ENCODE data around the gene SLC25A17. TPM values are rescaled to one million over a fixed set of nuclear protein-coding genes. Genes with fewer than 3 reads are reported as not detected.

Gene SLC25A17
- total and polyA plus RNA-seq, 7 donors: 2.7 to 16.3 (median 4.6) TPM

- ATAC-seq (no peak), DNase-seq (no peak)
- TF ChIP-seq, protein P1, sequence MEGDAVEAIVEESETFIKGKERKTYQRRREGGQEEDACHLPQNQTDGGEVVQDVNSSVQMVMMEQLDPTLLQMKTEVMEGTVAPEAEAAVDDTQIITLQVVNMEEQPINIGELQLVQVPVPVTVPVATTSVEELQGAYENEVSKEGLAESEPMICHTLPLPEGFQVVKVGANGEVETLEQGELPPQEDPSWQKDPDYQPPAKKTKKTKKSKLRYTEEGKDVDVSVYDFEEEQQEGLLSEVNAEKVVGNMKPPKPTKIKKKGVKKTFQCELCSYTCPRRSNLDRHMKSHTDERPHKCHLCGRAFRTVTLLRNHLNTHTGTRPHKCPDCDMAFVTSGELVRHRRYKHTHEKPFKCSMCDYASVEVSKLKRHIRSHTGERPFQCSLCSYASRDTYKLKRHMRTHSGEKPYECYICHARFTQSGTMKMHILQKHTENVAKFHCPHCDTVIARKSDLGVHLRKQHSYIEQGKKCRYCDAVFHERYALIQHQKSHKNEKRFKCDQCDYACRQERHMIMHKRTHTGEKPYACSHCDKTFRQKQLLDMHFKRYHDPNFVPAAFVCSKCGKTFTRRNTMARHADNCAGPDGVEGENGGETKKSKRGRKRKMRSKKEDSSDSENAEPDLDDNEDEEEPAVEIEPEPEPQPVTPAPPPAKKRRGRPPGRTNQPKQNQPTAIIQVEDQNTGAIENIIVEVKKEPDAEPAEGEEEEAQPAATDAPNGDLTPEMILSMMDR (IDR thresholded peaks at IDR 0.05): no peak
- intact Hi-C loops (cut with DNase I): no loop called here
- H3K36me3 ChIP-seq (ENCODE audit: insufficient read depth in 1 of 2, low read depth in 1 of 2): no peaks in the 10 kb centered on the region
- no peaks in the 10 kb centered on the region for H3K27me3 ChIP-seq (ENCODE audit: insufficient read depth in 3 of 3, low read length in 2 of 3)
- WGBS, 3 donors: 50 to 55% (median 54%) methylated on average over 4 of the region's 4 CpGs
- H3K9me3 ChIP-seq: no peaks in the 10 kb centered on the region
- H3K27ac ChIP-seq: no peak overlapping the region
- no peaks in the 10 kb centered on the region for H3K4me1 ChIP-seq
- no peak overlapping the region for H3K4me3 ChIP-seq
Measured at GRCh38 chr22:40741116-40741515, 78.0 kb downstream of the SLC25A17 start.

DNA sequence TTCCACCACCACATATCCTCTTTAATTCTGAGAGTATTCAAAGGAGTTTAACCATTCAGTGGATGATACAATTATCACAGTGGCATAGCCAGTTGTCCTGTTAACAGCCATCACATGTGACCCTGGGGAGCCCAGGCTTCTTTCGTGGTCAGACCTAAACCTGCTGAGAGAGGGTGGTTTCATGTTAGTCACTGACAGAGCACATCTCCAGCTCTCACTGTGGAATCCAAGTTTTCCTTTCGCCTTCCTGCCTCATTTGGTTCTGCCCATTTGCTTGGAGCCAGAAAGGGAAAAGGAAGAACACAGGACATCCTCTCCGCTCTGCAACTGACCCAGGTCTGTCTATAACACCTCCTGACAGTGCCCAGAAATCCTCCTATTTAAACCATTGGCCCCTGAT, 79.4 kb downstream of the SLC25A17 start:
- 50 to 58% (median 50%) methylated on average over 3 of the region's 3 CpGs for WGBS, 3 donors
- no peak for DNase-seq
- TF ChIP-seq, protein P1 (IDR thresholded peaks at IDR 0.05): no peak
- ATAC-seq: no peak
- H3K9me3 ChIP-seq: no peaks in the 10 kb centered on the region
- H3K27me3 ChIP-seq (ENCODE audit: insufficient read depth in 3 of 3, low read length in 2 of 3): no peaks in the 10 kb centered on the region
- intact Hi-C loops (cut with DNase I): no loop called here
- H3K4me1 ChIP-seq: no peaks in the 10 kb centered on the region
- no peak overlapping the region for H3K4me3 ChIP-seq
- H3K27ac ChIP-seq: no peak overlapping the region
- no peaks in the 10 kb centered on the region for H3K36me3 ChIP-seq (ENCODE audit: insufficient read depth in 1 of 2, low read depth in 1 of 2)

DNA sequence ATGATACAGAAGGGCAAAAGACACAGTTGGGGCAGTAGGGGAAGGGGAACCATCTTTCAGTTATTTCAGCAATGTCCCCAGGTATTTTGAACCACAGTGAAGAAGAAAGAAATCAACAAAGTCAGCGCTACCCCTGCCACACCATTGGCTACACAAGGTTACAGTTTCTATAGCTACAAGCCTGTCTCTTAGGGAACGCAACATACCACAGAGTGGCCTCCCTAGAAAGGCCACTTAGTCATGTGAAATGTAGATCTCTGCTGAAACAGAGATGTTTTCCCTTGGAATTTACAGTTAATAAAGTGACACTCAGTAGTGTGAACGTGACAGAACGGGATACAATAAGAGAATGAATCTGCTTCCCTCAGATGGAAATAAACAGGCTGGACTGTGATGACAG, 85.2 kb downstream of the SLC25A17 start:
- intact Hi-C loops (cut with DNase I): no loop called here
- 93 to 94% (median 94%) methylated on average over 4 of the region's 4 CpGs for WGBS, 3 donors
- H3K27me3 ChIP-seq (ENCODE audit: insufficient read depth in 3 of 3, low read length in 2 of 3): no peaks in the 10 kb centered on the region
- DNase-seq (no peak), ATAC-seq (no peak)
- no peaks in the 10 kb centered on the region for H3K36me3 ChIP-seq (ENCODE audit: insufficient read depth in 1 of 2, low read depth in 1 of 2)
- H3K9me3 ChIP-seq: no peaks in the 10 kb centered on the region
- no peaks in the 10 kb centered on the region for H3K4me1 ChIP-seq
- H3K27ac ChIP-seq: no peak overlapping the region
- TF ChIP-seq, protein P1 (IDR thresholded peaks at IDR 0.05): no peak
- no peak overlapping the region for H3K4me3 ChIP-seq

GRCh38 chr22:40732999-40733292, 86.2 kb downstream of the SLC25A17 start:
- Histone ChIP-seq H3K27ac (no peak overlapping the region), H3K27me3 (ENCODE audit: insufficient read depth in 3 of 3, low read length in 2 of 3) (no peaks in the 10 kb centered on the region), H3K36me3 (ENCODE audit: insufficient read depth in 1 of 2, low read depth in 1 of 2) (no peaks in the 10 kb centered on the region), H3K4me3 (no peak overlapping the region), H3K9me3 (no peaks in the 10 kb centered on the region), H3K4me1 (no peaks in the 10 kb centered on the region)
- intact Hi-C loops (cut with DNase I): no loop called here
- WGBS, 3 donors: 36 to 52% (median 50%) methylated on average over 2 of the region's 2 CpGs
- no peak for ATAC-seq
- TF ChIP-seq, protein P1 (IDR thresholded peaks at IDR 0.05): no peak
- DNase-seq: no peak

DNA sequence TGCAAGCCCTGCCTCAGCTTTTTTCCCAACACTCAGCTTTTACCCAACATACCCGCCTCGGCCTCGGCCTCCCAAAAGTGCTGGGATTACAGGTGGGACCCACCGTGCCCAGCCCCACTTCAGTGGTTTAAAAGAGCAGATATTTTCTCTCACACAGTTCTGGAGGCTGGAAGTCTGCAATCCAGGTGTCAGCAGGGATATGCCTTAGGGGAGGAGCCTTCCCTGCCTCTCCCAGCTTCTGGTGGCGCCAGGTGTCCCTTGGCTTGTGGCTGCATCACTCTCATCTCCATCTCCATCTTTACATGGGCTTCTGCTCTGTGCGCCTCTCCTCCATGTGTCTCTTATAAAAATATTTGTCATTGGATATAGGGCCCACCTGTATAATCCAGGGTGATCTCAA, 89.9 kb downstream of the SLC25A17 start:
- Histone ChIP-seq H3K27me3 (ENCODE audit: insufficient read depth in 3 of 3, low read length in 2 of 3) (no peaks in the 10 kb centered on the region), H3K36me3 (ENCODE audit: insufficient read depth in 1 of 2, low read depth in 1 of 2) (no peaks in the 10 kb centered on the region), H3K4me3 (no peak overlapping the region), H3K9me3 (no peaks in the 10 kb centered on the region), H3K27ac (no peak overlapping the region), H3K4me1 (no peaks in the 10 kb centered on the region)
- ATAC-seq (no peak), DNase-seq (no peak)
- intact Hi-C loops (cut with DNase I): no loop called here
- TF ChIP-seq, protein P1 (IDR thresholded peaks at IDR 0.05): no peak
- 80 to 94% (median 85%) methylated on average over 6 of the region's 6 CpGs for WGBS, 3 donors

All from psoas muscle (tissue), 8 donors.